ENCODE measurements around the gene DENND1A. TPM values are rescaled to one million over a fixed set of nuclear protein-coding genes. Genes with fewer than 3 reads are reported as not detected.

Gene DENND1A
- total RNA-seq, 1 experiment from 2014 or later, result 23.5 TPM

- no peak for TF ChIP-seq SP1 (CRISPR knock-in tag; conservative IDR thresholded peaks at IDR 0.05)
- no peak for TF ChIP-seq ETV6 (CRISPR knock-in tag; IDR thresholded peaks at IDR 0.05)
- no peak for TF ChIP-seq IRF2 (CRISPR knock-in tag; IDR thresholded peaks at IDR 0.05; ENCODE audit: borderline replicate concordance, low read depth)
- TF ChIP-seq ZMAT4 (CRISPR knock-in tag; IDR thresholded peaks at IDR 0.05), result no peak
- no peak for TF ChIP-seq SMAD3 (CRISPR knock-in tag; IDR thresholded peaks at IDR 0.05; ENCODE audit: borderline replicate concordance)
These were observed 104.4 kb downstream of the DENND1A start (continued) for GRCh38 chr9:123825342-123826060.

- peak; percentile 60 for ATAC-seq
- H3K4me3 Mint-ChIP-seq, result no peak overlapping the region
- no peaks in the 10 kb centered on the region for H3K27me3 Mint-ChIP-seq (ENCODE audit: low read depth)
- POLR2A ChIA-PET, result no interaction called here
- TF ChIP-seq ZMAT4 (CRISPR knock-in tag; IDR thresholded peaks at IDR 0.05) (no peak), USF2 (CRISPR knock-in tag; IDR thresholded peaks at IDR 0.05) (no peak), RORB (CRISPR knock-in tag; IDR thresholded peaks at IDR 0.05) (no peak), ZNF423 (CRISPR knock-in tag; IDR thresholded peaks at IDR 0.05) (no peak), ZNF121 (CRISPR knock-in tag; IDR thresholded peaks at IDR 0.05) (no peak), ZNF138 (CRISPR knock-in tag; conservative IDR thresholded peaks at IDR 0.05) (no peak), IRF2 (CRISPR knock-in tag; IDR thresholded peaks at IDR 0.05; ENCODE audit: borderline replicate concordance, low read depth) (no peak), NR2C2 (CRISPR knock-in tag; IDR thresholded peaks at IDR 0.05) (no peak), OVOL2 (CRISPR knock-in tag; IDR thresholded peaks at IDR 0.05; ENCODE audit: borderline replicate concordance) (no peak), NFYB (CRISPR knock-in tag; conservative IDR thresholded peaks at IDR 0.05; ENCODE audit: low read depth) (no peak), MYBL2 (CRISPR knock-in tag; IDR thresholded peaks at IDR 0.05) (no peak), ATF2 (CRISPR knock-in tag; IDR thresholded peaks at IDR 0.05; ENCODE audit: borderline replicate concordance, low read depth) (no peak)
- peaks cover 11% of the 10 kb centered on the region for H3K9me3 Mint-ChIP-seq
- peaks cover 10% of the 10 kb centered on the region for H3K36me3 Mint-ChIP-seq
- H3K4me1 Mint-ChIP-seq, result peaks cover 25% of the 10 kb centered on the region
- CTCF ChIA-PET, result no interaction called here
- H3K27ac Mint-ChIP-seq, result peak overlapping the region; percentile 1; the same call in 1 of the 2 replicates
- DNase-seq (ENCODE audit: low spot score), result no peak
These were observed 106.6 kb downstream of the DENND1A start for GRCh38 chr9:123823194-123823947.

GRCh38 chr9:123821619-123822018 lies 108.3 kb downstream of the DENND1A start:
- Mint-ChIP-seq H3K27me3 (ENCODE audit: low read depth) (no peaks in the 10 kb centered on the region), H3K4me1 (peaks cover 34% of the 10 kb centered on the region), H3K9me3 (no peaks in the 10 kb centered on the region), H3K27ac (no peak overlapping the region), H3K36me3 (no peaks in the 10 kb centered on the region), H3K4me3 (no peak overlapping the region)
- DNase-seq (ENCODE audit: low spot score) (no peak), ATAC-seq (no peak)
- TF ChIP-seq PRRX2 (CRISPR knock-in tag; IDR thresholded peaks at IDR 0.05), result no peak
- TF ChIP-seq ZNF396 (CRISPR knock-in tag; IDR thresholded peaks at IDR 0.05; ENCODE audit: borderline replicate concordance), result no peak
- TF ChIP-seq NFATC4 (CRISPR knock-in tag; IDR thresholded peaks at IDR 0.05), result no peak
- TF ChIP-seq ESRRA (CRISPR knock-in tag; IDR thresholded peaks at IDR 0.05; ENCODE audit: borderline replicate concordance), result no peak
- TF ChIP-seq GTF2I (CRISPR knock-in tag; conservative IDR thresholded peaks at IDR 0.05), result no peak
- TF ChIP-seq ZNF219 (CRISPR knock-in tag; IDR thresholded peaks at IDR 0.05; ENCODE audit: borderline replicate concordance), result no peak
- TF ChIP-seq CDX4 (CRISPR knock-in tag; IDR thresholded peaks at IDR 0.05; ENCODE audit: borderline replicate concordance), result no peak
- ChIA-PET POLR2A (no interaction called here), CTCF (no interaction called here)
